ENCODE measurements around the gene HAGH. TPM values are rescaled to one million over a fixed set of nuclear protein-coding genes. Genes with fewer than 3 reads are reported as not detected.
A peak's percentile ranks its signal among the peaks of the same experiment; 100 is the strongest.

HAGH gene
- total and polyA plus RNA-seq, 9 of the 15 experiments (the other 6 are each of a cell fraction or from before 2014, with no cell fraction given): 0.46 to 35.1 (median 16.8) TPM

GRCh38 chr16:1832838-1833454 lies 6.3 kb upstream of the HAGH start (continued):
- TF ChIP-seq STAT5B (CRISPR knock-in tag; IDR thresholded peaks at IDR 0.05) (no peak), ZNF175 (CRISPR knock-in tag; IDR thresholded peaks at IDR 0.05; ENCODE audit: low read depth) (peak; percentile 79; the same call in 1 of the 2 replicates), SMC3 (conservative IDR thresholded peaks at IDR 0.05; ENCODE audit: insufficient read depth, low read depth, low read length) (0 out of 2 replicates have a peak, but pooled peaks have one; percentile 11), IRF2 (CRISPR knock-in tag; IDR thresholded peaks at IDR 0.05) (no peak), ZNF398 (CRISPR knock-in tag; IDR thresholded peaks at IDR 0.05) (no peak), E2F1 (CRISPR knock-in tag; IDR thresholded peaks at IDR 0.05) (no peak), ESRRB (CRISPR knock-in tag; IDR thresholded peaks at IDR 0.05; ENCODE audit: borderline replicate concordance) (no peak), ZNF695 (CRISPR knock-in tag; IDR thresholded peaks at IDR 0.05) (no peak), POLR2G (IDR thresholded peaks at IDR 0.05; ENCODE audit: low read depth, low read length) (no peak), KDM4B (IDR thresholded peaks at IDR 0.05; ENCODE audit: borderline replicate concordance in 2 of 2, low read depth in 1 of 2) (no peak), ZC3H11A (IDR thresholded peaks at IDR 0.05; ENCODE audit: low read depth, low read length) (no peak), ZNF444 (CRISPR knock-in tag; IDR thresholded peaks at IDR 0.05) (no peak), GTF2B (IDR thresholded peaks at IDR 0.05; ENCODE audit: extremely low read depth, insufficient read length) (no peak), CBFA2T2 (conservative IDR thresholded peaks at IDR 0.05) (peak; percentile 98), ZKSCAN1 (IDR thresholded peaks at IDR 0.05; ENCODE audit: low read depth, low read length) (no peak), ZNF518B (CRISPR knock-in tag; IDR thresholded peaks at IDR 0.05) (no peak), GABPA (tag; conservative IDR thresholded peaks at IDR 0.05; ENCODE audit: low read depth) (no peak; the same call in 1 of the 2 replicates), CREM (IDR thresholded peaks at IDR 0.05; ENCODE audit: low read depth) (peak; percentile 86), KDM5B (IDR thresholded peaks at IDR 0.05; ENCODE audit: insufficient replicate concordance, low read depth, low read length) (no peak)

All from K562 (cell line).